ENCODE data around the gene KRT2.

Gene KRT2

DNA sequence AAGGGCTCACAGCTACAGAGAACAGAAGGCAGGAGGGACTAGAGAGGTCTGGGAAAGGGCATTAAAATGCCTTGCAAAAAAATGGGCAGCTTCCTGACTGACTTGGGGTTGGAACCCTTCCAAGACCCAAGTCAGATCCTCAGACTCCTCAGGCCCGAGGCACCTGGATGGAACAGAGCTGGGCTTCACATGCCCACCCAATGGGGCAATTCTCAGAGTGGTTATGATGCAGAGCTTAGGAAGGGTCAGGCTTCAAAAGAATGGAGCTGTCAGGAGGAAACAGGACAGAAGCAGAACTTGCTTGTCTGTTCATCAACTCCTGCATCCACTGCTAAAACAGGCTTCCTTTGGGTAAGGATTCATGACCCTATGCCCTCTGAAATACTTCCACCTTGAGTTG lies 37.9 kb upstream of the KRT2 start:
- no peak for DNase-seq (ENCODE audit: low read depth)
- no peak overlapping the region for H3K4me3 ChIP-seq (ENCODE audit: low read depth, low read length)
- TF ChIP-seq, protein P1, sequence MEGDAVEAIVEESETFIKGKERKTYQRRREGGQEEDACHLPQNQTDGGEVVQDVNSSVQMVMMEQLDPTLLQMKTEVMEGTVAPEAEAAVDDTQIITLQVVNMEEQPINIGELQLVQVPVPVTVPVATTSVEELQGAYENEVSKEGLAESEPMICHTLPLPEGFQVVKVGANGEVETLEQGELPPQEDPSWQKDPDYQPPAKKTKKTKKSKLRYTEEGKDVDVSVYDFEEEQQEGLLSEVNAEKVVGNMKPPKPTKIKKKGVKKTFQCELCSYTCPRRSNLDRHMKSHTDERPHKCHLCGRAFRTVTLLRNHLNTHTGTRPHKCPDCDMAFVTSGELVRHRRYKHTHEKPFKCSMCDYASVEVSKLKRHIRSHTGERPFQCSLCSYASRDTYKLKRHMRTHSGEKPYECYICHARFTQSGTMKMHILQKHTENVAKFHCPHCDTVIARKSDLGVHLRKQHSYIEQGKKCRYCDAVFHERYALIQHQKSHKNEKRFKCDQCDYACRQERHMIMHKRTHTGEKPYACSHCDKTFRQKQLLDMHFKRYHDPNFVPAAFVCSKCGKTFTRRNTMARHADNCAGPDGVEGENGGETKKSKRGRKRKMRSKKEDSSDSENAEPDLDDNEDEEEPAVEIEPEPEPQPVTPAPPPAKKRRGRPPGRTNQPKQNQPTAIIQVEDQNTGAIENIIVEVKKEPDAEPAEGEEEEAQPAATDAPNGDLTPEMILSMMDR (conservative IDR thresholded peaks at IDR 0.05; ENCODE audit: low read depth, low read length), result no peak

GRCh38 chr12:52689239-52689638 lies 37.2 kb upstream of the KRT2 start:
- TF ChIP-seq, protein P1 (conservative IDR thresholded peaks at IDR 0.05; ENCODE audit: low read depth, low read length), result no peak
- H3K4me3 ChIP-seq (ENCODE audit: low read depth, low read length), result no peak overlapping the region
- DNase-seq (ENCODE audit: low read depth), result no peak

GRCh38 chr12:52688481-52688880 lies 36.5 kb upstream of the KRT2 start:
- TF ChIP-seq, protein P1 (conservative IDR thresholded peaks at IDR 0.05; ENCODE audit: low read depth, low read length), result no peak
- H3K4me3 ChIP-seq (ENCODE audit: low read depth, low read length), result no peak overlapping the region
- no peak for DNase-seq (ENCODE audit: low read depth)

- DNase-seq (ENCODE audit: low read depth), result no peak
- no peak overlapping the region for H3K4me3 ChIP-seq (ENCODE audit: low read depth, low read length)
- TF ChIP-seq, protein P1 (conservative IDR thresholded peaks at IDR 0.05; ENCODE audit: low read depth, low read length), result no peak
Measured at GRCh38 chr12:52687497-52688385, 35.7 kb upstream of the KRT2 start.

DNA sequence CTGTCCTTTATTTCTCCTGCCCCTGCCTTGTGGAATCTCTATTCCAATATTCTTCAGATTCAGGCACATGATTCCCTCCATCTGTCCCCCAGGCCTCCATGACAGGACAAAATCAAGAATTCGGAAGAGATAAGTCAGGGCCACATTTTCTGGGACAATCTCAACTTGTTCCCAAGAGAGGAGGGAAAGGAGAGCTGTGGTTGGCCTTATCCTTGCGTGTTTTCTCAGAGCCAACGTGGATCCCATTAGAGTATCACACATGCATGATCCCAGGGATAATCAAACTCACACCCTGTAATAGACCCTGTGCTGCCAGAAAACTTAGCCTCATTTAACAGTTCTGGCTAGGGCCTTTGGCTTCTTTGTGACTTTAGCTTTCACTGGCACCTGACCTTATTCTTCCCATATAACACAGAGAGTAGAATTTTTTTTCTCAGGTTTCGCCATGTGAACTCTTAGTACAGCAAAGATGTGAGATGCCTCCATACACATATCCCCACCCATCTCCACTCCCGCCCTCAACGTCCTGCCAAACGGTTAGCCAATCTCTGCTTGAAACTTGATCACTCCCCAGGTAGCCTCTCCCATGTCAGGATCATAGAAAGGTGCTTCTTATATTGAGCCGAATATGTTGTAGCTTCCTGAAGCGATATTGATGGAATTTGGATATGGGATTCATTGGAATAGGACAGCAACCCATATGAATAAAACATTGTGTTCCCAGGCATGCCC lies 34.9 kb upstream of the KRT2 start:
- no peak overlapping the region for H3K4me3 ChIP-seq (ENCODE audit: low read depth, low read length)
- TF ChIP-seq, protein P1 (conservative IDR thresholded peaks at IDR 0.05; ENCODE audit: low read depth, low read length), result no peak
- no peak for DNase-seq (ENCODE audit: low read depth)

DNA sequence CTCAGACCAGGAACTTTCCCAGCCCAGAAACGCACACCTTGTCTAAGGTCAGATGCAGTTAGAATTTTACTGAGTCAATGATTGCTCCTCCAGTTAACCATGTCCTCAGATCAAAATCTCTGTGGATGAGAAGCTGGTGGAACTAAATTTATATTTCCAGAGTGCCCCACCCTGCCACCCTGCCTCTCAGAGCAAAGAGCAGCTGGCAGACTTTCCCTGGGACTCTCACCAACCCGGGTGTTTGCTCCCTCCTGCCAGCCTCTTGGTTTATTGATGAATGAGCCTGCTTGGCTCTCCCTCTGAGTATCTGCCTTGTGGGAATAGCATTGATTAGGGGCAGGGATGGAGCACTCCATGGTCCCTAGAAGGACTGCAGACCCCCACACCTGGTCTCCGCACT lies 34.1 kb upstream of the KRT2 start:
- DNase-seq (ENCODE audit: low read depth), result no peak
- TF ChIP-seq, protein P1 (conservative IDR thresholded peaks at IDR 0.05; ENCODE audit: low read depth, low read length), result no peak
- no peak overlapping the region for H3K4me3 ChIP-seq (ENCODE audit: low read depth, low read length)
